HCEC 1CT (cell line): ENCODE measurements around the gene SERAC1.
A peak's percentile ranks its signal among the peaks of the same experiment; 100 is the strongest.

Experiments
- DNase-seq: peaks from one replicate; pipeline ENCODE4 v3.0.0-alpha.2; 2017

The SERAC1 gene

DNA sequence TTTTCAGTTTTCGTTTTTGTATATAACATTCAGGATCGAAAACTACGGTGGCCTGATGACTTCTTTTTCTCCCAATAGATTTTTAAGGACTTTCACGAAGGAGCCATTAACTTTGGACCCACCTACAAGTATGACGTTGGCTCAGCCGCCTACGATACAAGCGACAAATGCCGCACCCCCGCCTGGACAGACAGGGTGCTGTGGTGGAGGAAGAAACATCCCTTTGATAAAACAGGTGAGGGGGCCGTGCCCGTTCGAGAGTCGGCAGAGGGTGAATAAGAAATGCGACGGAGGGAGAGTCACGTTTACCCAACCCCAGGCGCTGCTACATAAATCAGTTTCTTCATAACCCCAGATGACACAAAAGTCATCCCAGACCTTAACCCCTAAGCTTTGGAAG lies 91.5 kb downstream of the SERAC1 start:
- DNase-seq = no peak

DNA sequence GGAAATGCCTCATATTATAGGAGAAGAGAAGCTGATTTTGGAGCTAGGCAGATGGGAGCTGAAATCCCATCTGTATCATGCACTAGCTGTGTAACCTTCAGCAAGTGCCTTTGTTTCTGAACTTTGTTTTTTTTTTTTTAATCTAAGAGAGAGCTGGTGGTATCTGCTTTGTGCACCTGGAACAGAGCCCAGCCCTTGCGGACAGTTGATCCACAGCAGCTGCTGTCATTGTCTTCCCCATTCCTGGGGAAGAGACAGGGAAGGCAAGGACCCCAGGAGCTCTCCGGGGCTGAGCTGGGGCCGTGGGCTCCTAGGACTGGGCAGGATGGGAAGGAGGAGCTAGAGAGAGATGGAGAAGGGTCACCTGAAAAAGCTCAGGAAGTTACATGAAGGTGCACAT lies 94.3 kb downstream of the SERAC1 start:
- DNase-seq = no peak

GRCh38 chr6:158072083-158072721 lies 95.9 kb downstream of the SERAC1 start:
- peak; percentile 66 for DNase-seq

GRCh38 chr6:158071121-158072082 lies 96.7 kb downstream of the SERAC1 start:
- no peak for DNase-seq

GRCh38 chr6:158070513-158070912 lies 97.5 kb downstream of the SERAC1 start:
- no peak for DNase-seq

GRCh38 chr6:158069800-158070195 lies 98.3 kb downstream of the SERAC1 start:
- DNase-seq = peak; percentile 21

GRCh38 chr6:158068893-158069799 lies 98.9 kb downstream of the SERAC1 start:
- DNase-seq = peak; percentile 45

DNA sequence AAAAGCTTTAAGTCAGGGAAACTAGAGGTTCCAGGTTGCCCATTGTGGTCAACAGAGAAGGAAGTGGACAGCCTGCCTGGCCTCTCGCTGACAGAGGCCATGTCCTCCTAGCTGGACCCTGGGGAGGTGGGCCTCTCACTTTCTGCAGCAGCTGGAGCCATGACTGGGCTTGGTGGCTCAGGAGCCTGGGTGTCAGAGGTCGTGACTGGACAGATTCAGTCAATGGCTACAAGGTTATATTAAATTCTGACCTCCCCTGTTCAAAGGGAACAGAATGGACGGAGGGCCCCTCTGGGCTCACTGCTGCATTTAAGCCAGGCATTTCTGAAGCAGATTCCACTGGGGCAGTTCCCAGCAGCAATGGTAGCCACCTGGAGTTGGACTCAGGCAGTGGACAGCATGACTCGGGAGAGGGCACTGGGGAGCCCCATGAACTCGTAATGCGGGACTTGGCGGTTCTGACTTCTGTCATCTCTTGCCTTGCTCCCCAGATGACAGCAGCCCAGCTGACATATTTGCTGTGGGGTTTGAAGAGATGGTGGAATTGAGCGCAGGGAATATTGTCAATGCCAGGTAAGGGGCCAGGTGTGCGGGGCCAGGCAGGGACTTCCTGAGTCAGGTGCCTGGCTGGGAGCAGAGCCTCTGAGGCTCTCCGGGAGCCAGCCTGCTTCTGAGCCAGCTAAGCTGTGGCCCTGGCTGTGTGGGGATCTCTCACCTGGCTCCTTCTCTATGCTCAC lies 99.7 kb downstream of the SERAC1 start:
- no peak for DNase-seq

GRCh38 chr6:158067436-158068015 lies 100.5 kb downstream of the SERAC1 start:
- DNase-seq = no peak

DNA sequence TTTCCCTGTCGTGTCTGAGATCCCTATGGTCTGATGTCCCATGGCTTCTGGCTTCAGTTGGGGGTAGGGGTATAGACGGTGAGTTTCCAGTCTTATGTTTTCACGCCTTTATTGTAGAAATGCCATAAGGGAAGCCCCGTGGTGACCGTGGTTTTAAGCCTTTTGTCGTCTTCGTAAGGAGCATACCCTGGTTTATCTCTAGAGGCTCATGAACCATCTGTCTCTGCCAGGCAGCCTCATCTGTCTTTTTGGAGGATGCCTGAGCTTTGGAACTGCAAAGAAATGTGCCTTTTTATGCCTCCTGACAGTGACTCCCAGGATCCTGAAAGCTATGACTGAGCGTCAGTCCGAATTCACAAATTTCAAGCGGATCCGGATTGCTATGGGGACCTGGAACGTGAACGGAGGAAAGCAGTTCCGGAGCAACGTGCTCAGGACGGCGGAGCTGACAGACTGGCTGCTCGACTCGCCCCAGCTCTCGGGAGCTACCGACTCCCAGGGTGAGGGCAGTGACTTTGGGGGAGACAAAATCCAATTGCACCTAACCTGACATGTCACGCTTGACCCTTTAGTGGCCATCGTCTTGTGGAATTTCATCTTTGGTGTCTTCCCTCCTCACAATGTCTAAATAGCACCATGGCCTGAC lies 101.8 kb downstream of the SERAC1 start:
- DNase-seq = no peak

DNA sequence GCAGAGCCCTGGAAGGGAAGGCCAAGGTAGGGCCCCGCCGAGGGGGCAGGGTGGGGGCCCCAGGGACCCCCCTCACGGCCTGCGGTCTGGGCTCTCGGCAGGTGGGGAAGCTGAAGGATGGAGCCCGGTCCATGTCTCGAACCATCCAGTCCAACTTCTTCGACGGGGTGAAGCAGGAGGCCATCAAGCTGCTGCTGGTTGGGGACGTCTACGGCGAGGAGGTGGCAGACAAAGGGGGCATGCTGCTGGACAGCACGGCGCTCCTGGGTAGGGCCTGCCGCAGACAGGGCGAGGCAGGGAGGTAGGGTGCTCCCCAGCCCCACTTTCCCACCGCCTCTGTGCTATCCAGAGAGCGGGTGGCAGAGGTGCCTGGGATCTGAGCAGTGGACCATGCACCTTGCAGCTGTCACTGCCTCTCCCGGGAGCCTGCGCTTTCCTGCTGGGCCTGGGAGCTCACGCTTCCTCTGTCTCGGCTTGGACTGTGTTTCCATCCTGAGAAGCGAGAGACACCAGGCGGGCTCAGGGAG lies 103.3 kb downstream of the SERAC1 start:
- no peak for DNase-seq

DNA sequence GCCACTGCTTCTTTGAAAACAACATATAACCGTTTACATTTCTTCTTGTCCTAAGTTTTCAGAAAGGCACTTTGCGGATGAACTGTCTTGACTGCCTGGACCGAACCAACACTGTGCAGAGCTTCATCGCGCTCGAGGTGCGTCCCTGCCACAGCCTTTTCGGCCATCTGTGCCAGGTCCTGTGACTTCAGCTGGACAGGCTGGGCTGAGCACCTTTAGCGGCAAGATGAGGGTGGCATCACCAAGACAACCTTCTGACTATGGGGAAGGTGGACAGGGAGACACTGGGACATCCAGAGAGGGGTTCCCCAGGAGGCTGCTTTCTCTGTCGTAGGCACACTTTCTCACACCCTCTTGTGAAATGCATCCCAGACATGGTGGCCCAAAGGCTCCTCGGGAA lies 104.3 kb downstream of the SERAC1 start:
- DNase-seq = no peak

DNA sequence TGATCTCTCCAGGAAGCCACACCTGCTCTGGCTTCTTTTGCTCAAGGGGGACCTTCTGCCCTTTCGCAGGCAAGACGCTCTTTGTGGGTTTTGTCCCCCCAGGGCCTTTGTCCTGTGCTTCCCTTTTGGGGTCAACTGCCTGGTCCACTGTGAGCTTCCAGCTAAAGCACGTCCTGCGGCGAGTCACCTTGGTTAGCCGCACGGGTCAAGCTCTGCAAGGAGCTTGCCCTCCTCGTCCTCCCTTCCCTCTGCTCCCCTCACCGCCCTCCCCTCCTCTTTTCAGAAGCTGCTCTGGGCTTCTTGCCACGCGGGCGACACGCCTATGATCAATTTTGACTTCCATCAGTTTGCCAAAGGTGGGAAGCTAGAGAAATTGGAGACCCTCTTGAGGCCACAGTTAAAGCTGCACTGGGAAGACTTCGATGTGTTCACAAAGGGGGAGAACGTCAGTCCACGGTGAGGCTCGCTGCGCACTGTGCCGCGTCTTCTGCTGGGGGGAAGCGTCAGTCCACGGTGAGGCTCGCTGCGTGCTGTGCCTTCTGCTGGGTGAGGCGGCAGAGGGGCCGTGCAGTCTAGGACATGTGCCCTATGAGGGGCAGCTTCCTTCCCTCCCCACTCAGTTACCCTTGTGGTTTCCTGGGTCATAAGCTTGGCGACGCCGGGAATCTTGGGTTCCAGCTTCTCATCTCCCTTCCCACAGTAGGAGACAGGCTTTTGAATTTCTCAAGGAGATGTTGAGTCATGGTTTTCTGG lies 106.2 kb downstream of the SERAC1 start:
- no peak for DNase-seq

- DNase-seq = no peak
These were observed 106.7 kb downstream of the SERAC1 start for GRCh38 chr6:158061361-158061708.

GRCh38 chr6:158060455-158061360 lies 107.4 kb downstream of the SERAC1 start:
- DNase-seq = peak; percentile 89
